Measurements from ENCODE around the gene LIX1L.
"Not testable (repeated sequence)": the region's sequence is repeated elsewhere in the genome, so short reads cannot be mapped to it uniquely, and the experiment has no call there.

- not testable (repeated sequence) for TF ChIP-seq POLR2AphosphoS5 (IDR thresholded peaks at IDR 0.05; ENCODE audit: low read depth, low read length); TAF1 (IDR thresholded peaks at IDR 0.05; ENCODE audit: borderline replicate concordance, low read depth, low read length); POLR2A (IDR thresholded peaks at IDR 0.05; ENCODE audit: low read depth, low read length)
Observed at GRCh38 chr1:145920297-145920696, 37.5 kb downstream of the LIX1L start.

All from GM12892 (cell line).